NT2/D1 (cell line): ENCODE results near the gene GALC.

ENCODE experiments used
- SUZ12 ChIP-seq: IDR thresholded peaks from 2 replicates; pipeline ENCODE4 v1.6.1; 2011; ENCODE audit not compliant: insufficient read length, insufficient read depth; ENCODE audit errors: extremely low read depth
- YY1 ChIP-seq: IDR thresholded peaks from 2 replicates; pipeline ENCODE4 v1.6.1; 2011; ENCODE audit not compliant: insufficient read length, insufficient read depth

- TF ChIP-seq YY1 (no peak), SUZ12 (no peak)
These were observed 10.4 kb upstream of the GALC start for GRCh38 chr14:88003425-88003824.
